HG03095 (cell line): ENCODE results near the gene TRIM8.

Source experiments
- ATAC-seq: cut with Tn5 transposase; IDR thresholded peaks from one replicate; pipeline ENCODE4 v1.9.1; 2021; ENCODE audit warnings: moderate library complexity; ENCODE audit not compliant: unreplicated experiment

TRIM8 gene

GRCh38 chr10:102615361-102615760 is 28.9 kb upstream of the TRIM8 start:
- no peak for ATAC-seq

DNA sequence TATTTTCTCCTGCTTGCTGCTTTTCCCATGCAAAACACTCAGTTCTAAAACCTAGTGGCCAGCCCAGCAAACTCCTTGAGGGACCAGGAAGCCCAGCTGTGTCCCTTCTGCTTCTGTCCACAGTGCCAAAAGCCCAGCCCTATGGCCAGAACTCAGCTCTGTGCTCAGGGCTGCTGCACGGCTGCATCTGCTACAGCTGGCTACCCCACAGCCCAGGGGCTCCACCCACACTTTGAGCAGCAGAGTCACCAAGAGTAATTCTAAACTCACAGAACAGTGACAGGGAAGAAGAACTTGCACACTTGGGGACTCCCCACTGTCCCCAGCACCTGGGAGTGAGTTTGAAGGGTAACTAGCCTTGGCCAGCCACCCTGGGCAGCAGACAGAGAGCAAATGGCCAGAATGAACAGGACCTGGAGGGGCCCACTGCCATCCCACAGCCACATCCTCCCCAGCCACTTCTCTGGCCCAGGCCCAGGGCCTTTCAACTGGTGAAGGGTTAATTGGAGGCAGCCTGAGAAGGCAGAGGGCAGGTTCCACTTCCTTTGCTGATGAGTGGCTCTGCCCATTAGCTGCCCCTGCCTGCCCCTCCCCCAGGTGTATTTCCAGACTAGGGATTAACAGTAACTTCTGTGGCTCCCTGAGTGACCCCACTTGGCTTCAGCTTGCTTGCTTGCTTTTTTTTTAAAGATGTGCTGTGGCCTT is 28.1 kb upstream of the TRIM8 start:
- ATAC-seq, result peak; percentile 75

DNA sequence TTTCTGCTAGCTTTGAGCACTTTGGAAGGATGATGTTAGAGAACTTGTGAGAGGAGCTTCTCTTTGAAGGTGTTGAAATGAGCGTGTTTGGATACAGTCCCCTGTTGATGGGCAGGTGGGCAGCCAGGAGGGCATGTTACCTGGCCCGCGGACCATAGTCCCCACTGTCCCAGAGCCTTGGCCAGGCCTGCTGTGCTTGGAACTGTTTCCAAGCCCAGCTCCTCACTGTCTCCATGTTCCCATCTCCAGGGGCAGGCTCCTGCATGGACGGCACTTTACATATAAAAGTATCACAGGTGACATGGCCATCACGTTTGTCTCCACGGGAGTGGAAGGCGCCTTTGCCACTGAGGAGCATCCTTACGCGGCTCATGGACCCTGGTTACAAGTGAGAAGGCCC is 27.2 kb upstream of the TRIM8 start:
- no peak for ATAC-seq

GRCh38 chr10:102617816-102618215 is 26.5 kb upstream of the TRIM8 start:
- no peak for ATAC-seq

DNA sequence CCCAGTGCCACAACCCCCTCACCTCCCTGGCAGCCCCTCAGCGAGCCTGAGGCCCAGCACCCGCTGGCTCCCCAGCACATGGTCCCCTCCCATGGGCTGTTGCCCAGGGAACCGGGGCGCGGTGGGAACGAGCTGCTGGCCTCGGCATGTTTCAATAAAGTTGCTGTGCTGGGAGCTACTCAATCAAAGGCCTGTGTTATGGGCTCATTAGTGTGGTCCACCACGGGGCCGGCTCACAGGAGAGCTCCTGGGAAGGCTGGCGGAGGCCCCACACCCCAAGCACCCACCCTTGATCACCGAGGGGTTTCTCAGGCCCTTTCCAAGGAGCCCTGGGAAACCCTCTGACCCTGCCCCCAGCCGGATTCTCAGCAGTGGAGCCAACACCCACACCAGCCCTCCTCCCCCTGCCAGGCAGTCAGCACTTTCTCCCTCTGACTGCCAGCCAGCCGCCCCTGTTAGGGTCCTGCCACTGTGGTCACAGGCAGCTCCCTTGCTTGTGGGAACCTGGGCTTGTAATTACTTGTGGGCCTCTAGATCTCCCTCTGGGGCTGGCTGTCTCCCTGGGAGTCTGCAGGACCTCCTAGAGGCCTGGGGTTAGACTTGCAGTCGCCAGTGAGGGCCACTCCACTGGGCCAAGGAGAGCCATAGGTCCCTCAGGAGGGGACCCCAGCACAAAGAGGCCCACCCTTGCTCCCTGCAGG is 24.8 kb upstream of the TRIM8 start:
- no peak for ATAC-seq

GRCh38 chr10:102620138-102620590 is 24.1 kb upstream of the TRIM8 start:
- ATAC-seq, result no peak

DNA sequence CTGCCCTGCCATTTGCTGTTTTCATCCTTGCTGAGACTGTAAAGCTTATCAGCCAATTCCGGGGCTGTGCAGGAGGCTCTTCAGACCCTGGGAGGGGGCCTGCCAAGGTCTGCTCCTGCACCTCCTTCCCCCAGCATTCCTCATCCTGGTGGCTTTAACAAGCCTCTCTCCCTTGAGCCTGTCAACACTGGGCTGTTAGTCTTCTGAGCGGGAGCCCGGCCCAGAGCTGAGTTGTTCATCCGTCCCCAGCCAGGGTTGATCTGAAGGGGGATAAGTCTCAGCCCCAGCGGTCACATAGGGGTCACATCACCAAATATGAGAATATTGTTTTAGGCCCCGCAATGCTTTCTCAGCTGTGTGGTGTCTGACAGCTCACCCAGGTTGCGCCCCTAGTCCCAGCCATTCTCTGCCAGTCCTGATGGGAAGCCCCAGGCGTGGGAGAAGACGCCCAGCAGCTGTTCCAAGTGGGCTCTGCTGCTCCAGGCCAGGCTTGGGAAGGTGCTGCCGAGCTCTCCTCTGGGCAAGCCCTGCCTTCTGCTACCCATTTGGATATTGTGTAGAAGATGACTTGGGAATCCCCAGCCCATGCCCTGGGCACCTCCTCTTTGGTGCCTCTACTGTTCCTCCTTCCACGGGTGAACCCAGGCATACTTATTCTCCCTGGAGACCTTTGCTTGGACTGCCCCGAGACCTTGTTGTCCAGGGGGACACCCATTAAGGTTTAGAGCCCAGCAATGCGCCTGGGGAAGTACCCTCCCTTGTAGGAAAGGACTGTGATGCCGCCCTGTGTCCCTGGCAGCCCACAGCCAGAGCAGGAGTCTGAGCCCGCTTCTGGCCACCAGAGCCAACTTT is 23.5 kb upstream of the TRIM8 start:
- ATAC-seq, result no peak

DNA sequence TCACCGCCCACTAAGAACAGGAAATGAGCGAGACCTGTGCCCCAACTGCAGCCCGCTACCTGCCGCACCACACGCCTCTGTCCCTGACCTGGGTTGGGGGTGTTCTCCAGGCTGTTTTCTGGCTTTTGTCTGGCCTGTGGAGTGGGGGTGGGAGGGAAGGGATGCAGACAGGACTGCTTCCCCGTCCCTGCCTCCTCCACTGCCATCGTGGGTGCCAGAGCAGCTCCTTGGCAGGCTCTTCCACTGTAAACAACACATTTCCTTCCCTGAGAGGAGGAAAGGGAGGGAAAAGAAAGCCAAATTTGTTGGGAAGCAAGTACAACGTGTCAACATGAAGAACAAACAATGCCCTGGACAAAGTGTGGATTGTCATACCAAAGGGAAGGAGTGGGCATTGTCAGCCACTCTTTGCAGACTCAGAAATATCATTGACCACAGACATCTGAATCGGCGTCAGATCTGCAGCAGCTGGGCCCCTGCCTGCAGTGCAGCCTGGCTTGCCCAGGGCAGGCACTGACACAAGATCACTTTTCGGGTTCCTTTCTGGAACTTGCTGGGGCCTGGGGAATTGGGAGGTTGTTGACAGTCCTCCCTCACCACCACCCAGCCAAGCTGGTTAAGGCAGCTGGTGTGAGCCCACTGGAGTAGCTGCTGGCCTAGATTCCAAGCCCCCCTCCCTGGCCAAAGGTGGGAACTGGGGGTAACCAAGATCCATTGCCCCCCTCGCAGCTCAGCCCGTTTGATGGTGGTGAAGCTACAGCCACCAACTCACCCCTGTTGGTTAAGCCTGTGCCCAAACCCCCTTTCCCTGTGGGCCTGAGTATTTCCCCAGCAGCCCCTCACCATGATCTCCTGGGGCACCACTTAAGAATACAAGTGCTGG is 22.6 kb upstream of the TRIM8 start:
- no peak for ATAC-seq

- ATAC-seq, result no peak
Observed at GRCh38 chr10:102624094-102624493, 20.2 kb upstream of the TRIM8 start.

GRCh38 chr10:102624751-102625645 is 19.3 kb upstream of the TRIM8 start:
- ATAC-seq, result no peak

- no peak for ATAC-seq
Observed at GRCh38 chr10:102626026-102626685, 18.1 kb upstream of the TRIM8 start.

GRCh38 chr10:102627291-102627735 is 17.0 kb upstream of the TRIM8 start:
- ATAC-seq, result no peak

GRCh38 chr10:102627736-102628293 is 16.5 kb upstream of the TRIM8 start:
- ATAC-seq, result no peak

DNA sequence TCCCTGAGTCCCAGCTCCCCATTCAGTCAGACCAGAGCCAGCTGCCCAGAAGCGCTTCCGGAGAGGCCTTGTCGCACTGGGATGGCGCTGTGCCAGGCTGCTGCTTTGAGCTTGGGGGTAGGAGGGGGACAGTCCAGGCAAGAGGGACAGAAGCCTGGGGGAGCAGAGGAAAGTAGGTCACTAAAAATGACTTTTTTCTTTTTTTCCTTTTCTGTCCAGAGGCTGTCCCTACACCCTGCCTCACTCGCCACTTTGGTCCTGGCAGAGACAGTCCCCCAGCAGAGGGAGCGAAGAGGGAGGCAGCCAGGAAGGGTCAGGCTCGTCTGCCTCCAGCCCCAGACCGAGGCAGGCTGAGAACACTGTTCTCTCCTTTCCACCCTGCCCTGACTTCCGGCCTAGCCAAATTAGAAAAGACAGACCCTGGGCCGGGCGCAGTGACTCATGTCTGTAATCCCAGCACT is 15.8 kb upstream of the TRIM8 start:
- no peak for ATAC-seq

- no peak for ATAC-seq
Observed at GRCh38 chr10:102629661-102630614, 14.3 kb upstream of the TRIM8 start.

GRCh38 chr10:102630663-102631062 is 13.6 kb upstream of the TRIM8 start:
- ATAC-seq, result no peak
